CD4-positive, alpha-beta T cell treated with Interleukin-1 beta for 1 hour (primary cell): ENCODE results near the gene CHD9.
"Not testable (repeated sequence)": the region's sequence is repeated elsewhere in the genome, so short reads cannot be mapped to it uniquely, and the experiment has no call there.

ENCODE experiments used
- DNase-seq, 2 donors: peaks; one replicate each; pipeline ENCODE4 v3.0.0-alpha.2; 2020 to 2022

CHD9 gene

DNA sequence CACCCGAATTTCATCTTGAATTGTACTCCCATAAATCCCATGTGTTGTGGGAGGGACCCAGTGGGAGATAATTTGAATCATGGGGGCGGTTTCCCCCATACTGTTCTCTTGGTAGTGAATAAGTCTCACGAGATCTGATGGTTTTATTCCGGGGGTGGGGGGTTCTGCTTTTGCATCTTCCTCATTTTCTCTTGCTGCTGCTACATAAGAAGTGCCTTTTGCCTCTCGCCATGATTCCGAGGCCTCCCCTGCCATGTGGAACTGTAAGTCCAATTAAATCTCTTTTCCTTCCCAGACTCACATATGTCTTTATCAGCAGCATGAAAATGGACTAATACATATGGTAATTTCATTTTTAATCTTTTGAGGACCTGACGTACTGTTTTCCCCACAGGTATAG, 20.7 kb downstream of the CHD9 start:
- DNase-seq = not testable (repeated sequence)

GRCh38 chr16:53078247-53078646, 23.5 kb downstream of the CHD9 start:
- DNase-seq = no peak

DNA sequence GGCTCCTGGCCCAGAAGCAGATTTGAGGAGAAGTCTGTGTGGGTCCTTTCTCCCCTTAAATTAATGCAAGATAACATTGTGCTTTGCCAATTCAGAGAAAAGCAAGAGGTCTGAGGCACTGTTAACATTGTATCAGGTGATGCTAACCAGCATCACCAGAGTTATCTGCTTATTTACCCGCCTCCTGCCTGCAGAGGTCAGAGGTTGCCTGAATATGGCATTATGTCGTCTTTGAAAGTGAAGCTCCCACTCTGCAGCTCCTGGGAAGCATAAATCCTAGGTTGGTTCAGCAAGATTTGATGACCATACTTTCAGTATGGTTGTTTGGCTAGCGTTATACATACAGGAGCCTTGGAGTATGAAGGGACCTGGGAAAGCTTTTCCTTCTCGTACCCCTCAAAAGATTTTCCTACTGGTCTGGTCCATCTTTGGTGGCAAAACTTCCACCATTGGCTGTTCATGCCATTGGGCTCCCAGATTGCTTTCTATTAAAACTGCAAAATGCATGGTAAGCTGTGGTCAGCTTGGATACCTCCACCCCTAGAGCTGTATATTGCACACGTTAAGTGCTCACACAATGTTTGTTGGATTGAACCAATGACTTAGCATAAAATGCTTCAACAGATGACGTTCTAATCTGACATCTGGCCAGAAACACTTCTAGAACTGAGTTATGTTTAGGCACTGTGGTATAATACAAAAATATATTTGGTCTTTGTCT, 24.1 kb downstream of the CHD9 start:
- DNase-seq = no peak

DNA sequence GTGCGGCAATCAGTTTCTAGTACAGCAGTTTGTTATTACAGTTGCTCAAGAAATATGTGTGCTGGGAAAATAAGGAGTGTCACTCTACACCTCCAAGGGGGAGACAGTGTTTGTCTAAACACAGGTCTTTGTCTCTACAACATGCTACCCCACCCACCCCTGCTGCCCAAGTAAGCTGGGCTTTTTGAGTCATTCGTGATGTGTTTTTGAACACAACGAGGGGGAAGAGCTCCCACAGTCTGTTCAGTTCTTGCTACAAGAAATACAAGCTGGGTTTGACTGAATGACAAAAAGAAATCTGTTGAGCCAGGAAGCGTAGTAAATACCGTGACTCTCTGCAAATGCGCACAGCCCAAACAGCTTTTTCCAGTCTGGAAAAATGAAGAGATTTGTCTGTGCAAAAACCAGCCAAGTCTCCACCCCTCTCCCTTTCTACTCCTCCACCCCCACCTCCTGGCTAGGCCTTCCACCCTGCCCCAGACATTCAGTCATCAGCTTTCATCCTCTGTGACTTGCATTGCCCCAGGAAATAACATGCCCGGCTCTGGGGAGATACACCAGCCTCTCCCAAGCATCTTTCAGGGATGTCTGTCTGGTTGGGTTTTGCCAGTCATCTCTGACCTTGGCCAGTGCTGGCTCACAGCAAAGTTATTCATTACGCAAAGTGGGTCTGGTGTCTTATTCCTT, 25.7 kb downstream of the CHD9 start:
- no peak for DNase-seq

GRCh38 chr16:53081032-53081424, 26.2 kb downstream of the CHD9 start:
- DNase-seq = no peak

GRCh38 chr16:53081686-53082407, 27.1 kb downstream of the CHD9 start:
- no peak for DNase-seq

DNA sequence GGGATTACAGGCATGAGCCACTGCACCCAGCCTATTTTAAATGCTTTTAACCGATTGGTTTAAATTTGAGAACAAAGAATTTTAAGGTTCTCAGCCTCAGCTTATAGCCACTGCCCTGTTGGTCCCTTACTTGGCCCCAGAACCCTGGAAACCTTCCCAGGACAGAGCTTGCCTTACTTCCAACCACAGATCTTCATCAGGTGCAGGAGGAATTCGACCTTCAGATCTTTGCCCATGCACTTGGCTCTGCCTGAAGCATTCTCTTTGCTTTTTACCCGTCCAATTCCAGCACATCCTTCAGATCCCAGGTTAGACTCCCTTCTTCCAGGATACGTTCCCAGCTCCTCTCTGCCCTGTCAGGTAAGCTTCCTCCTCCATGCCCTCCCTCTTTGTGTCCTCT, 27.7 kb downstream of the CHD9 start:
- DNase-seq = no peak

DNA sequence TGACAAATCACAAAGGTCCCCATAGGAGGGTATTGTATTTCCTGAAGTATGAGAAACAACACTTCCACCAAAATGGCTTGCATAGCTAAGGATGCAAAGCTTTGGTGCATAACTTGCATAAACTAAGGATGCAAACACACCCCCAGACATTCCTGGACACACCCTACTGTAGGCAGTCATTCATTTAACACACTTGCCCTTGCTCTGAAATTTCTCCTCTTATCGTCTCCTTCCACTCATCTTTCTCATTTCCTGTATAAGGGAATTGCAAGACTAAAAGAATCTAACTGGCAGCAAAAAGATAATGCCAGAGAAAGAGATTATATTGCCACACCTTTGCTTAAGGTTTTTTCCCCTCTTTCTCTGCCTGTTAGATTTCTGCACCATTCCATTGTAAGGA, 28.3 kb downstream of the CHD9 start:
- DNase-seq = no peak

- no peak for DNase-seq
Observed at GRCh38 chr16:53084141-53084541, 29.4 kb downstream of the CHD9 start.

- no peak for DNase-seq
Observed at GRCh38 chr16:53084746-53085334, 30.0 kb downstream of the CHD9 start.

- no peak for DNase-seq
Observed at GRCh38 chr16:53085369-53085843, 30.6 kb downstream of the CHD9 start.

DNA sequence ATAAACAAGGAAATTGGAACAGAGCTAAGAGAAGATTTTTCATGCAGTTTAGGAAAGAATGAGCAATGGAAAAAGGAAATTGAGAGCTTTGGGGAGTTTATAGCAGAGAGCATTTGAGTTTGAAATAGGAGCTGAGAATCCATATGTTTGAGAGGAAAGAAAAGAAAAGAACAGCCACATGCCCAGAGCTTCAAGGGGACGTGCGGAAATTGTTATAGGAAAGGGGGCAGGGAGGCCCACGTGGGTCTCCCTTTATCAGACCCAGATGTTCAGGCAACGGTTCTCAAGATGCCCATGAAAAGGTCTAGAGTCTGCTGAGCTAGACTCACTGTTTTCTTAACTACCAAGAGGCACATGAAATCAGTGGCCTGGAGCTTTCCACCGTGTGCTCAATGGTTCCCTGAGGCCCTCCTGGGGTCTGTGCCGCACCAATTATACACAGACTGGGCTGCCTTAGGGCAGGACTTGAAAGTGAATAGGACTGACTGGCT, 31.2 kb downstream of the CHD9 start:
- no peak for DNase-seq

GRCh38 chr16:53087101-53087500, 32.3 kb downstream of the CHD9 start:
- no peak for DNase-seq

- DNase-seq = no peak
Observed at GRCh38 chr16:53089434-53090285, 34.9 kb downstream of the CHD9 start.

GRCh38 chr16:53090286-53090590, 35.4 kb downstream of the CHD9 start:
- no peak for DNase-seq

- peak in 1 of 2 donors; percentile 42 for DNase-seq
Observed at GRCh38 chr16:53090591-53091411, 36.0 kb downstream of the CHD9 start.

DNA sequence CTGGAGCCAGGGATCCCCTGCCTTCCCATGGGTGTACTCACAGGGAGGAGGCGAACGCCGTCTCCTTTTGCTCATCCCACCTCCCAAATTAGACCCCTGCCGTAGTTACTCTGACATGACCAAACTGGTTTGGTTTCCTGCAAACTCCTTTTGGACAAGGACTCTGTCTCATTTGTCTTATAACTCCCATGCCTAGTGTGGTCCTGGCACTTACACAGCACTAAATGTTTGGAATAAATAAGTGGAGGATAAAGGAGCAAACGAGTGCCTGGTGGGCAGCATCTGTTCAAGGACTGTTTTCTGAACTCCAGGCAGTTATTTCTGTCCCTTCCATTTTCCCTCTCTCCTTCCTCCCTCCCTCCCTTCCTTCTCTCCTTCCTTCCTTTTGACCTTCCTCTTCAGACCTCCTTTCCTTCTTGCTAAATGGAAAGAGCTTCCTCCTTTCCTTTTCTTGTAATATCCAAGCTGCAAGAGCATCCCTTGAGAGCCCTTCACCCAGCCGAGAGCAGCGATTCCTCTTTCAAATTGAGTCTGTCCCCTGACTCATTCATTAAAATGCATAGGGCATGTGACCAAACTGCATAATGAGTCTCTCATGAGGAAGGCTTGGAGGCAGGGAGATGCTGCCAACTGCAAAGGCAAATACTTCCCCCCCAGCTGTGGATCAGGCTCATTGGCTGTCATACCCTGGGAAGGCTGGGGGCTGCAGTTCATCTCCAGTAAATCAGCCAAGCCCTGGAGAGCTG, 36.8 kb downstream of the CHD9 start:
- peak in 1 of 2 donors; percentile 42 for DNase-seq

GRCh38 chr16:53092284-53092683, 37.5 kb downstream of the CHD9 start:
- no peak for DNase-seq

- no peak for DNase-seq
Observed at GRCh38 chr16:53093162-53093744, 38.5 kb downstream of the CHD9 start.

DNA sequence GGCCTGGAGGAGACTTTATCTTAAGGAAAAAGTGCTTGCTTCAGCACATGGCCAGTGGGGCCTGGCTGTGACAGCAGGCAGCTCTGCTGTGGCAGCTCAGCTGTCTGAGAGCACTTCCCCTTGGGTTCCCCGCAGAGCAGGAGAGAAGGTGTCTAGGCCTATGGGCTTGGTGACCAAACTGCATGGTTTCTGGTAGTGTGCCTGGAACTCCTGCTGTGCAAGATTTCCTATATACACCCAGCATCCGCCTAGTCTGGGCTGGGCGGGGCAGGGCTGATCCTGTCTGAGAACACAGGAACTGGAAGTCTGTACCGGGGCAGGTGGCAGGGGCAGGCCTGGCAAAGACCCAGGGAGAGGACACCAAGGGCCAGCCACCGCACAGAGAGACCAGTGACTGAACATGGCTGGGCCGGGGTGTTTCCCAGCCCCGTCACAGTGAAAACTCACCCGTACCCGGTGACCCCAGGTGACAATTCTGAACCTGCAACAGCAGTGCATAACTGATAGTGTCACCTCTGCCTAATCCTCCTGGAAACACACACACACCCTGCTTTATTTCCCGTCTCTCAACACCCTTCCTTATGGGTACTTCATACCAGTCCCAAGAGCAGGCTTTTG, 39.3 kb downstream of the CHD9 start:
- DNase-seq = peak; percentile 17 to 43
